GM19099 (cell line): ENCODE measurements around the gene C6orf52.

Experiments
- POLR2A ChIP-seq: IDR thresholded peaks from 3 replicates; pipeline ENCODE4 v1.6.1; 2011; ENCODE audit warnings: low read depth; ENCODE audit not compliant: insufficient read length; ENCODE audit errors: extremely low read depth

The C6orf52 gene

DNA sequence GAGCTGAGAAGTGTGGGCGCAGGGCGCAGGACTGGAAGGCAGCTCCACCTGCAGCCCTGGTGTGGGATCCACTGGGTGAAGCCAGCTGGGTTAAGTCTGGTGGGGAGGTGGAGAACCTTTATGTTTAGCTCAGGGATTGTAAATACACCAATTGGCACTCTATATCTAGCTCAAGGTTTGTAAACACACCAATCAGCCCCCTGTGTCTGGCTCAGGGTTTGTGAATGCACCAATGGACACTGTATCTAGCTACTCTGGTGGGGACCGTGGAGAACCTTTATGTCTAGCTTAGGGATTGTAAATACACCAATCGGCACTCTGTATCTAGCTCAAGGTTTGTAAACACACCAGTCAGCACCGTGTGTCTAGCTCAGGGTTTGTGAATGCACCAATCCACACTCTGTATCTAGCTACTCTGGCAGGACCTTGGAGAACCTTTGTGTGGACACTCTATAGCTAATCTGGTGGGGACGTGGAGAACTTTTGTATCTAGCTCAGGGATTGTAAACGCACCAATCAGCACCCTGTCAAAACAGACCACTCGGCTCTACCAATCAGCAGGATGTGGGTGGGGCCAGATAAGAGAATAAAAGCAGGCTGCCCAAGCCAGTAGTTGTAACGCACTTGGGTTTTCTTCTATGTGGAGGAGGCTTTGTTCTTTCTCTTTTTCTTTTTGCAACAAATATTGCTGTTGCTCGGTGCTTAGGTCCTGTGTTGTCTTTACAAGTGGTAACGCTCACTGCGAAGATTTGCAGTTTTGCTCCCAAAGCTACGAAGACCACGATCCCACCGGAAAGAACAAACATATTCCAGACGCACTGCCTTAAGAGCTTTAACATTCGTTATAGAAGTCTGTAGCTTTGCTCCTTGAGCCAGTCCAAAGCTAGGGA, 26.8 kb upstream of the C6orf52 start:
- peak; percentile 58 for TF ChIP-seq POLR2A

DNA sequence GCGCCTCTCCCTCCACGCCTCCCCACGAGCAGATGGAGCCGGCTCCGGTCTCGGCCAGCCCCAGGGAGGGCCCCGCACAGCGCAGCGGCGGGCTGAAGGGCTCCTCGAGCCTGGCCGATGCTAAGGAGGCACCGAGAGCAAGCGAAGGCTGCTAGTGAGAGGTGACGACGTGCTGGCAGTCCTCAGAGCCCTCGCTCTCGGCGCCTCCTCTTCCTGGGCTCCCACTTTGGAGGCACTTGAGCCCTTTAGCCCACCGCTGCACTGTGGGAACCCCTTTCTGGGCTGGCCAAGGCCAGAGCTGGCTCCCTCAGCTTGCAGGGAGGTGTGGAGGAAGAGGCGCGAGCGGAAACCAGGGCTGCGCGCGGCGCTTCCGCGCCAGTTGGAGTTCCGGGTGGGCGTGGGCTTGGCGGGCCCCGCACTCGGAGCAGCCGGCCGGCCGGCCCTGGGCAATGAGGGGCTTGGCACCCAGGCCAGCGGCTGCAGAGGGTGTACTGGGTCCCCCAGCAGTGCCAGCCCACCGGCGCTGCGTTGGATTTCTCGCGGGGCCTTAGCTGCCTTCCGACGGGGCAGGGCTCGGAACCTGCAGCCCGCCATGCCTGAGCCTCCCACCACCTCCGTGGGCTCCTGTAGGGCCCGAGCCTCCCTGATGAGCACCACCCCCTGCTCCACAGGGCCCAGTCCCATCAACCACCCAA, 26.0 kb upstream of the C6orf52 start:
- TF ChIP-seq POLR2A, result peak; percentile 79

- no peak for TF ChIP-seq POLR2A
Measured at GRCh38 chr6:10719964-10720264, 25.5 kb upstream of the C6orf52 start.

DNA sequence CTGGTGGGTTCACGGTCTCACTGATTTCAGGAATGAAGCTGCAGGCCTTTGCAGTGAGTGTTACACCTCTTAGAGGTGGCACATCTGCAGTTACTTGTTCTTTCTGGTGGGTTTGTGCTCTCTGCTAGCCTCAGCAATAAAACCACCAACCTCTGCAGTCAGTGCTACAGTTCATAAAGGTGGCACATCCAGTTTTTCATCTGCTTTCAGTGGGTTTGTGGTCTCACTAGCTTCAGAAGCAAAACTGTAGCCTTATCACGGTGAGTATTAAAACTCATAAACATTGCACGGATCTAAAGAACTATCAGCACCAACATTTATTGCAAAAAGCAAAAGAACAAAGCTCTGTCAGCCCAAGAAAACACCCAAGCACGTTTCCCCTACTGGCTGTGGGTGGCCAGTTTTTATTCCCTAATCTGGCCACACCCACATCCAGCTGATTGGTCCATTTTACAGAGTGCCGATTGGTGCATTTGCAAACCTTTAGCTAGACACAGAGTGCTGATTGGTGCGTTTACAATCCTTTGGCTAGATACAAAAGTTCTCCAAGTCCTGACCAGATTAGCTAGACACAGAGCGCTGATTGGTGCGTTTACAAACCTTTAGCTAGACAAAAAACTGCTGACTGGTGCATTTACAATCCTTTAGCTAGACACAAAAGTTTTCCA, 25.0 kb upstream of the C6orf52 start:
- peak; percentile 32 for TF ChIP-seq POLR2A

- TF ChIP-seq POLR2A, result no peak
Measured at GRCh38 chr6:10713962-10714361, 19.5 kb upstream of the C6orf52 start.

DNA sequence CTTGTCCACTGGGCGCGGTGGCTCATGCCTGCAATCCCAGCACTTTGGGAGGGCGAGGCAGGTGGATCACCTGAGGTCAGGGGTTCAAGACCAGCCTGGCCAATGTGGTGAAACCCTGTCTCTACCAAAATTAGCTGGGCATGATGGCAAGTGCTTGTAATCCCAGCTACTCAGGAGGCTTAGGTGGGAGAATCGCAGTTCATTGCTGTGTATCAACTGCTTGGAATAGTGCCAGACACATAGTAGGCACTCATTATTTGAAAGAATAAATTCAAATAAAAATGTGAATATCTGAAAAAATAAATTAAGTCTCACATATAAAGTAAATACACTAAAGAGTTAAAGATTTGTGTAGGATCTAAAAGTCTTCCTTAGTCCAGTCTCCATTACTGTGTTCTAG, 2.2 kb upstream of the C6orf52 start:
- TF ChIP-seq POLR2A, result no peak

- TF ChIP-seq POLR2A, result no peak
Measured at GRCh38 chr6:10695086-10695657, 756 bp upstream of the C6orf52 start.

- TF ChIP-seq POLR2A, result no peak
Measured at GRCh38 chr6:10692965-10693538, 1.4 kb downstream of the C6orf52 start.

- TF ChIP-seq POLR2A, result no peak
Measured at GRCh38 chr6:10690651-10691445, 3.6 kb downstream of the C6orf52 start.

DNA sequence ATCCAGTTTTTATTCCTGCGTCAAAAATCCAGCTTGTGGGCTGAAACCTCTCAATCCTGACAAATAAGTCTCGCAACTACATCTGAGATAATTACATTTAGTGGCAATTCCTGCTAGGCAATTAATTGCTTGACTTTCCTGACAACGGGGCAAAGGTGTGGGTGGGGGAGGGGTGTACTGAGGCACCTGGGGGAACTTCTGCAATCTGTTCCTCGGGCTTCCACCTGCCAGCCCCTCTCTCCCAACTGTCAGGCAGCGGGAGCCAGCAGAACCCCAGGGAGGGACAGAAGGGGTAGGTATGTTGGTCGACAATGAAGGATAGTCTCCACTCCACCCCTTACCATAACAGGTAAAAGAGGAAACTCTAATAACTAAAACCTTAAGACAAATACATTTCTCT, 6.8 kb downstream of the C6orf52 start:
- TF ChIP-seq POLR2A, result no peak

- TF ChIP-seq POLR2A, result no peak
Measured at GRCh38 chr6:10686901-10687300, 7.5 kb downstream of the C6orf52 start.

DNA sequence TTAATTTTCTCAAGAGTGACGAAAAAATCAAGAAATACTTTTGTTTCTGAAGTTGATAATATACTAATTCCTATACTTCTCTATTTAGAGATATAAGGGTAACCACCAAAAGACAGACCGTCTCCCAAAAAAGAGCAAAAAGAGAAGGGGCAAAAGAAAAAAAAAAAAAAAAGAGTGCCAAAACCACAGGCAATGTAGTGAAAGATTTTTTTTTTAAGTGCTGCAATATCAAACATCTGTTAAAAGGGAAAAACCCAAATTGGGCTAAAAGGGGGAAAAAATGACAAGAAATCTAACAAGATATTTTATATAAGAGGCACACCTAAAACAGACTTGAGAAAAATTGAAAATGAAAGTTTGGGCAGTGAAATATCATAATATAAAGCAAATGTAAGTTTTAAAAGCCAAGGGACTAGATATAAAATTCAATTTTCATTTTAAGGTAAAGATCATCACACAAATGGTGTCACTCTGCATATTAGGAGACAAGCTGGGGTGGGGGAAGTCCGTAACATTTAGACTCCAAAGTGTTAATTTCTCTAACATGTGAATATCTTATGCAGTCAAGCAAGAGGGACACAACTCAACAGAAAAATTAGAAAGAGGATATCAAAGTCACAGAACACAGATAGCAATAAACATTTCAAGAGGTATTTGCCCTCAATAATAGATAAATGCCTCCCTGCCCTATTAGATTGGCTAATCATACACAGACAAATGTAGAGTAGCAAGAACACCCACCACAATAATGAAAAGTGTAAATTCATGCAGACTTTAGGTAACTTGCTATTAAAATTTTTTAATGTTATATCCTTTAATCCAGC, 9.1 kb downstream of the C6orf52 start:
- TF ChIP-seq POLR2A, result no peak

DNA sequence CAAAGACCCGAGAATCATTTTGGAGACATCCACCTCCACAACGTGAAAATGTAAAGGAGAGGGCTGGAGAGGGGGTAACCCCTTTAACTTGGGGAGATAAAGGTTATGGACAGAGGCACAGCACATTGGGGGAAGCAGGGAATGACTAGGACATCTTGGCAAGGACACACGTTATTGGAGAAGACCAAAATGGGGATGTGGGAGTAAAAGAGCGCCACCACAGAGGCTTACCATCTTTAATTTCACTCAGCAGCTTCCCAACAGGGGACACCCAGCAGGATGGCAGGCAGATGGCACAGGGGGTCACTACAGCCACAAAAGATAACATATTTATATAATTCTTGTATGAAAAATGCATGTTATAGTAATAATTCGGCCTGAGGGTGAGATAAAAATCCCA, 9.8 kb downstream of the C6orf52 start:
- no peak for TF ChIP-seq POLR2A
